AG10803 (cell line): ENCODE measurements around the gene ACP5.

Experiments used
- DNase-seq: peaks from one replicate; pipeline ENCODE4 v3.0.0; 2010; ENCODE audit warnings: low read depth
- H3K4me3 ChIP-seq: 2 replicates; pipeline ENCODE4 v1.5.1; 2011; ENCODE audit warnings: mild to moderate bottlenecking, low read length, control low read depth
- CTCF ChIP-seq: conservative IDR thresholded peaks from 2 replicates; pipeline ENCODE4 v1.5.1; 2011; ENCODE audit warnings: mild to moderate bottlenecking, low read length, control low read depth, inconsistent platforms

ACP5 gene

GRCh38 chr19:11540645-11541044, 36.8 kb downstream of the ACP5 start:
- DNase-seq = no peak
- TF ChIP-seq CTCF = no peak
- no peak overlapping the region for H3K4me3 ChIP-seq

GRCh38 chr19:11539495-11540365, 37.7 kb downstream of the ACP5 start:
- no peak for DNase-seq
- no peak for TF ChIP-seq CTCF
- peak overlapping the region; percentile 57 for H3K4me3 ChIP-seq

GRCh38 chr19:11538232-11539036, 39.0 kb downstream of the ACP5 start, which contains the start of gene CNN1:
TSS of gene CNN1 (plus strand) at chr19:11538851. CDS start at chr19:11538928, 77 bp downstream.
- no peak for TF ChIP-seq CTCF
- peak; percentile 76 for DNase-seq
- H3K4me3 ChIP-seq = peak within 1 kb of the TSS; percentile 57

- peak; percentile 55 for TF ChIP-seq CTCF
- H3K4me3 ChIP-seq = peak overlapping the region; percentile 53
Measured at GRCh38 chr19:11535792-11536595, 41.5 kb downstream of the ACP5 start.

GRCh38 chr19:11534948-11535347, 42.5 kb downstream of the ACP5 start:
- H3K4me3 ChIP-seq = no peak overlapping the region
- peak; percentile 11 for DNase-seq
- no peak for TF ChIP-seq CTCF

More at GRCh38 chr19:11535792-11536595, 41.5 kb downstream of the ACP5 start:
- peak; percentile 81 for DNase-seq

- no peak overlapping the region for H3K4me3 ChIP-seq
- no peak for TF ChIP-seq CTCF
- no peak for DNase-seq
Measured at GRCh38 chr19:11534538-11534937, 42.9 kb downstream of the ACP5 start.
